WTC11 (cell line): ENCODE measurements around the gene SMYD3. TPM values are rescaled to one million over a fixed set of nuclear protein-coding genes. Genes with fewer than 3 reads are reported as not detected.

ENCODE experiments used
- ATAC-seq: fragments of 200-7000 bp; cut with Tn5 transposase; 2 replicates; pipeline ENCODE4 v1.10.0; 2021; ENCODE audit warnings: mild to moderate bottlenecking, moderate library complexity
- CTCF ChIA-PET: fragments of 300-600 bp; sonication (Branson Sonifier 250); formaldehyde crosslinking; loops from one replicate; lab custom pipeline; 2021; ENCODE audit warnings: antibody characterized with exemption; lab: Charles Lee
- POLR2A ChIA-PET: fragments of 350-600 bp; sonication (Branson Sonifier 250); formaldehyde crosslinking; loops from one replicate; lab custom pipeline; 2021; ENCODE audit warnings: antibody characterized with exemption; lab: Charles Lee
- DNase-seq: peaks from one replicate; pipeline ENCODE4 v3.0.0; 2021; ENCODE audit warnings: low spot score
- H3K27ac Mint-ChIP-seq: 2 replicates; pipeline ENCODE4 v1.8.0; 2021; ENCODE audit warnings: mixed read lengths
- H3K27me3 Mint-ChIP-seq: 2 replicates; pipeline ENCODE4 v1.8.0; 2021; ENCODE audit warnings: low read depth, mild to moderate bottlenecking, moderate library complexity, mixed read lengths
- H3K36me3 Mint-ChIP-seq: 2 replicates; pipeline ENCODE4 v1.8.0; 2021; ENCODE audit warnings: mixed read lengths
- H3K4me1 Mint-ChIP-seq: 2 replicates; pipeline ENCODE4 v1.8.0; 2022; ENCODE audit warnings: mixed read lengths
- H3K4me3 Mint-ChIP-seq: 2 replicates; pipeline ENCODE4 v1.8.0; 2021; ENCODE audit warnings: mild to moderate bottlenecking, moderate library complexity, mixed read lengths
- H3K9me3 Mint-ChIP-seq: 2 replicates; pipeline ENCODE4 v1.8.0; 2021; ENCODE audit warnings: mixed read lengths
- CREM ChIP-seq: sonication (generic); formaldehyde crosslinking; IDR thresholded peaks from 2 replicates; pipeline ENCODE4 v1.8.1; 2022; ENCODE audit warnings: mild to moderate bottlenecking, missing genetic modification reagents, moderate library complexity
- ELF4 ChIP-seq: sonication (generic); formaldehyde crosslinking; IDR thresholded peaks from 2 replicates; pipeline ENCODE4 v1.8.1; 2022; ENCODE audit warnings: low read depth, mild to moderate bottlenecking, moderate library complexity, missing genetic modification reagents
- FOXJ3 ChIP-seq: sonication (generic); formaldehyde crosslinking; IDR thresholded peaks from 2 replicates; pipeline ENCODE4 v1.9.0; 2021; ENCODE audit warnings: missing genetic modification reagents, mild to moderate bottlenecking, borderline replicate concordance
- GABPB1 ChIP-seq: sonication (generic); formaldehyde crosslinking; IDR thresholded peaks from 2 replicates; pipeline ENCODE4 v1.8.1; 2023; ENCODE audit warnings: mild to moderate bottlenecking, missing genetic modification reagents
- GRHL2 ChIP-seq: fragments of 250-450 bp; sonication (Bioruptor Pico); IDR thresholded peaks from 2 replicates; pipeline ENCODE4 v1.8.0; 2022; ENCODE audit warnings: mild to moderate bottlenecking, moderate library complexity; ENCODE audit not compliant: insufficient replicate concordance, severe bottlenecking
- IRF2 ChIP-seq: sonication (generic); formaldehyde crosslinking; IDR thresholded peaks from 2 replicates; pipeline ENCODE4 v1.8.0; 2022; ENCODE audit warnings: low read depth, missing genetic modification reagents, borderline replicate concordance
- JAZF1 ChIP-seq: fragments of 250-450 bp; sonication (Bioruptor Pico); IDR thresholded peaks from 2 replicates; pipeline ENCODE4 v1.9.0; 2021; ENCODE audit warnings: moderate library complexity, mild to moderate bottlenecking, inconsistent platforms
- SMAD4 ChIP-seq: sonication (generic); formaldehyde crosslinking; IDR thresholded peaks from 2 replicates; pipeline ENCODE4 v1.8.0; 2022; ENCODE audit warnings: mild to moderate bottlenecking, missing genetic modification reagents
- SOX15 ChIP-seq: fragments of 250-450 bp; sonication (Bioruptor Pico); IDR thresholded peaks from 2 replicates; pipeline ENCODE4 v1.9.0; 2021; ENCODE audit warnings: mild to moderate bottlenecking
- SP1 ChIP-seq: sonication (generic); formaldehyde crosslinking; conservative IDR thresholded peaks from 2 replicates; pipeline ENCODE4 v1.8.1; 2022; ENCODE audit warnings: missing genetic modification reagents
- TP53 ChIP-seq: sonication (generic); formaldehyde crosslinking; IDR thresholded peaks from 2 replicates; pipeline ENCODE4 v1.8.1; 2023; ENCODE audit warnings: mild to moderate bottlenecking, missing genetic modification reagents
- ZNF232 ChIP-seq: sonication (generic); formaldehyde crosslinking; IDR thresholded peaks from 2 replicates; pipeline ENCODE4 v1.8.0; 2022; ENCODE audit warnings: mild to moderate bottlenecking, missing genetic modification reagents
- ZNF317 ChIP-seq: sonication (generic); formaldehyde crosslinking; IDR thresholded peaks from 2 replicates; pipeline ENCODE4 v1.8.1; 2023; ENCODE audit warnings: low read depth, mild to moderate bottlenecking, moderate library complexity, missing genetic modification reagents, borderline replicate concordance
- ZNF416 ChIP-seq: fragments of 250-450 bp; sonication (Bioruptor Pico); IDR thresholded peaks from 2 replicates; pipeline ENCODE4 v1.9.0; 2021; ENCODE audit warnings: mild to moderate bottlenecking, inconsistent platforms
- ZNF671 ChIP-seq: fragments of 250-450 bp; sonication (Bioruptor Pico); IDR thresholded peaks from 2 replicates; pipeline ENCODE4 v1.8.0; 2021; ENCODE audit warnings: mild to moderate bottlenecking
- total RNA-seq: library from RNA; stranded (reverse); gene quantifications from 3 replicates; pipeline ENCODE4 v1.2.3, GENCODE V29; 2021
- TF ChIP-seq, protein P1 (sequence below): sonication (generic); formaldehyde crosslinking; IDR thresholded peaks from 2 replicates; pipeline ENCODE4 v1.8.0; 2023; ENCODE audit warnings: missing genetic modification reagents, mild to moderate bottlenecking, borderline replicate concordance
- TF ChIP-seq, protein P2 (sequence below): sonication (generic); formaldehyde crosslinking; IDR thresholded peaks from 2 replicates; pipeline ENCODE4 v1.8.0; 2023; ENCODE audit warnings: mild to moderate bottlenecking, missing genetic modification reagents
- TF ChIP-seq, protein P3 (sequence below): sonication (generic); formaldehyde crosslinking; IDR thresholded peaks from 2 replicates; pipeline ENCODE4 v1.8.1; 2023; ENCODE audit warnings: mild to moderate bottlenecking, moderate library complexity, missing genetic modification reagents
- TF ChIP-seq, protein P4 (sequence below): sonication (generic); formaldehyde crosslinking; IDR thresholded peaks from 2 replicates; pipeline ENCODE4 v1.8.0; 2022; ENCODE audit warnings: mild to moderate bottlenecking, missing genetic modification reagents
- TF ChIP-seq, protein P5 (sequence below): sonication (generic); formaldehyde crosslinking; IDR thresholded peaks from 2 replicates; pipeline ENCODE4 v1.8.1; 2023; ENCODE audit warnings: mild to moderate bottlenecking, missing genetic modification reagents, borderline replicate concordance
- TF ChIP-seq, protein P6 (sequence below): sonication (generic); formaldehyde crosslinking; IDR thresholded peaks from 2 replicates; pipeline ENCODE4 v1.8.0; 2022; ENCODE audit warnings: mild to moderate bottlenecking, missing genetic modification reagents

Gene SMYD3
- total RNA-seq, 1 experiment from 2014 or later: 21.4 TPM

DNA sequence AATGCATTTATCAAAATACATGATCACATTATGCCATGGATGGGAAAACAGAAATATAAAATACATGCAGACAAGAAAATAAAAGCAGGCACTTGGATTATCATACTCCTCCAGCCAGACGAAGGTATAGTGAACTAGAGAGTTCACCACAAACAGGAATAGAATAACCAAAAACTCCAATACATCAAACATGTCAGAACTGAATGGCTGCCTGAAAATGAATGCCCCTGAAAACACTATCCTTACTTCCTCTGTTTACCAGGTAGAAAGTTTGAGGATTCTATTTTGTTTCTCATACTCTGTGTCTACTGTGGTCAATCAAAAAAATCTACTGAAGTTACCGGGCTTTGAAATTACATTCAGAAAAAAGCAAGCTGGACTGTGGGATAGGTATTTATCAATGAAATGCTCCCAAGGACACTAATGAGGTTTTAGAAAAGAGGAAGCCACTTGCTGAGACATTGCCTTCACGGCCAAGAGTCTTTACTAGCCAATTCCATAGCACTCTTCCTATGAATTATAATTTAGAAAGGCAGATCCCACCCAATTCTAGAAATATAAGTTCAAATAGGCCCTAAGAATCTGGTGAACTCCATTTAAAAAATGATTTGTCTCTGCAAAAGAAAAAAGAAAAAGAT lies 197.7 kb downstream of the SMYD3 start:
- ATAC-seq: no peak
- no peaks in the 10 kb centered on the region for H3K9me3 Mint-ChIP-seq
- H3K4me3 Mint-ChIP-seq: no peak overlapping the region
- TF ChIP-seq GRHL2 (CRISPR knock-in tag) (no peak), ELF4 (no peak), TP53 (CRISPR knock-in tag) (no peak), FOXJ3 (CRISPR knock-in tag) (no peak), SMAD4 (CRISPR knock-in tag) (no peak), IRF2 (CRISPR knock-in tag) (no peak), SP1 (CRISPR knock-in tag) (no peak), ZNF232 (no peak), ZNF317 (CRISPR knock-in tag) (no peak), ZNF671 (no peak), ZNF416 (no peak)
- TF ChIP-seq, protein P1, sequence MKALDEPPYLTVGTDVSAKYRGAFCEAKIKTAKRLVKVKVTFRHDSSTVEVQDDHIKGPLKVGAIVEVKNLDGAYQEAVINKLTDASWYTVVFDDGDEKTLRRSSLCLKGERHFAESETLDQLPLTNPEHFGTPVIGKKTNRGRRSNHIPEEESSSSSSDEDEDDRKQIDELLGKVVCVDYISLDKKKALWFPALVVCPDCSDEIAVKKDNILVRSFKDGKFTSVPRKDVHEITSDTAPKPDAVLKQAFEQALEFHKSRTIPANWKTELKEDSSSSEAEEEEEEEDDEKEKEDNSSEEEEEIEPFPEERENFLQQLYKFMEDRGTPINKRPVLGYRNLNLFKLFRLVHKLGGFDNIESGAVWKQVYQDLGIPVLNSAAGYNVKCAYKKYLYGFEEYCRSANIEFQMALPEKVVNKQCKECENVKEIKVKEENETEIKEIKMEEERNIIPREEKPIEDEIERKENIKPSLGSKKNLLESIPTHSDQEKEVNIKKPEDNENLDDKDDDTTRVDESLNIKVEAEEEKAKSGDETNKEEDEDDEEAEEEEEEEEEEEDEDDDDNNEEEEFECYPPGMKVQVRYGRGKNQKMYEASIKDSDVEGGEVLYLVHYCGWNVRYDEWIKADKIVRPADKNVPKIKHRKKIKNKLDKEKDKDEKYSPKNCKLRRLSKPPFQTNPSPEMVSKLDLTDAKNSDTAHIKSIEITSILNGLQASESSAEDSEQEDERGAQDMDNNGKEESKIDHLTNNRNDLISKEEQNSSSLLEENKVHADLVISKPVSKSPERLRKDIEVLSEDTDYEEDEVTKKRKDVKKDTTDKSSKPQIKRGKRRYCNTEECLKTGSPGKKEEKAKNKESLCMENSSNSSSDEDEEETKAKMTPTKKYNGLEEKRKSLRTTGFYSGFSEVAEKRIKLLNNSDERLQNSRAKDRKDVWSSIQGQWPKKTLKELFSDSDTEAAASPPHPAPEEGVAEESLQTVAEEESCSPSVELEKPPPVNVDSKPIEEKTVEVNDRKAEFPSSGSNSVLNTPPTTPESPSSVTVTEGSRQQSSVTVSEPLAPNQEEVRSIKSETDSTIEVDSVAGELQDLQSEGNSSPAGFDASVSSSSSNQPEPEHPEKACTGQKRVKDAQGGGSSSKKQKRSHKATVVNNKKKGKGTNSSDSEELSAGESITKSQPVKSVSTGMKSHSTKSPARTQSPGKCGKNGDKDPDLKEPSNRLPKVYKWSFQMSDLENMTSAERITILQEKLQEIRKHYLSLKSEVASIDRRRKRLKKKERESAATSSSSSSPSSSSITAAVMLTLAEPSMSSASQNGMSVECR (CRISPR knock-in tag): no peak
- TF ChIP-seq, protein P2, sequence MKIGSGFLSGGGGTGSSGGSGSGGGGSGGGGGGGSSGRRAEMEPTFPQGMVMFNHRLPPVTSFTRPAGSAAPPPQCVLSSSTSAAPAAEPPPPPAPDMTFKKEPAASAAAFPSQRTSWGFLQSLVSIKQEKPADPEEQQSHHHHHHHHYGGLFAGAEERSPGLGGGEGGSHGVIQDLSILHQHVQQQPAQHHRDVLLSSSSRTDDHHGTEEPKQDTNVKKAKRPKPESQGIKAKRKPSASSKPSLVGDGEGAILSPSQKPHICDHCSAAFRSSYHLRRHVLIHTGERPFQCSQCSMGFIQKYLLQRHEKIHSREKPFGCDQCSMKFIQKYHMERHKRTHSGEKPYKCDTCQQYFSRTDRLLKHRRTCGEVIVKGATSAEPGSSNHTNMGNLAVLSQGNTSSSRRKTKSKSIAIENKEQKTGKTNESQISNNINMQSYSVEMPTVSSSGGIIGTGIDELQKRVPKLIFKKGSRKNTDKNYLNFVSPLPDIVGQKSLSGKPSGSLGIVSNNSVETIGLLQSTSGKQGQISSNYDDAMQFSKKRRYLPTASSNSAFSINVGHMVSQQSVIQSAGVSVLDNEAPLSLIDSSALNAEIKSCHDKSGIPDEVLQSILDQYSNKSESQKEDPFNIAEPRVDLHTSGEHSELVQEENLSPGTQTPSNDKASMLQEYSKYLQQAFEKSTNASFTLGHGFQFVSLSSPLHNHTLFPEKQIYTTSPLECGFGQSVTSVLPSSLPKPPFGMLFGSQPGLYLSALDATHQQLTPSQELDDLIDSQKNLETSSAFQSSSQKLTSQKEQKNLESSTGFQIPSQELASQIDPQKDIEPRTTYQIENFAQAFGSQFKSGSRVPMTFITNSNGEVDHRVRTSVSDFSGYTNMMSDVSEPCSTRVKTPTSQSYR (CRISPR knock-in tag): no peak
- TF ChIP-seq, protein P3, sequence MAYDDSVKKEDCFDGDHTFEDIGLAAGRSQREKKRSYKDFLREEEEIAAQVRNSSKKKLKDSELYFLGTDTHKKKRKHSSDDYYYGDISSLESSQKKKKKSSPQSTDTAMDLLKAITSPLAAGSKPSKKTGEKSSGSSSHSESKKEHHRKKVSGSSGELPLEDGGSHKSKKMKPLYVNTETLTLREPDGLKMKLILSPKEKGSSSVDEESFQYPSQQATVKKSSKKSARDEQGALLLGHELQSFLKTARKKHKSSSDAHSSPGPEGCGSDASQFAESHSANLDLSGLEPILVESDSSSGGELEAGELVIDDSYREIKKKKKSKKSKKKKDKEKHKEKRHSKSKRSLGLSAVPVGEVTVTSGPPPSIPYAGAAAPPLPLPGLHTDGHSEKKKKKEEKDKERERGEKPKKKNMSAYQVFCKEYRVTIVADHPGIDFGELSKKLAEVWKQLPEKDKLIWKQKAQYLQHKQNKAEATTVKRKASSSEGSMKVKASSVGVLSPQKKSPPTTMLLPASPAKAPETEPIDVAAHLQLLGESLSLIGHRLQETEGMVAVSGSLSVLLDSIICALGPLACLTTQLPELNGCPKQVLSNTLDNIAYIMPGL: no peak
- TF ChIP-seq, all 79 proteins: peak for 0
- Mint-ChIP-seq H3K36me3 (no peaks in the 10 kb centered on the region), H3K27me3 (no peaks in the 10 kb centered on the region), H3K27ac (no peak overlapping the region), H3K4me1 (peaks cover 5% of the 10 kb centered on the region)
- DNase-seq: no peak
- POLR2A ChIA-PET: no interaction called here
- CTCF ChIA-PET: no interaction called here

DNA sequence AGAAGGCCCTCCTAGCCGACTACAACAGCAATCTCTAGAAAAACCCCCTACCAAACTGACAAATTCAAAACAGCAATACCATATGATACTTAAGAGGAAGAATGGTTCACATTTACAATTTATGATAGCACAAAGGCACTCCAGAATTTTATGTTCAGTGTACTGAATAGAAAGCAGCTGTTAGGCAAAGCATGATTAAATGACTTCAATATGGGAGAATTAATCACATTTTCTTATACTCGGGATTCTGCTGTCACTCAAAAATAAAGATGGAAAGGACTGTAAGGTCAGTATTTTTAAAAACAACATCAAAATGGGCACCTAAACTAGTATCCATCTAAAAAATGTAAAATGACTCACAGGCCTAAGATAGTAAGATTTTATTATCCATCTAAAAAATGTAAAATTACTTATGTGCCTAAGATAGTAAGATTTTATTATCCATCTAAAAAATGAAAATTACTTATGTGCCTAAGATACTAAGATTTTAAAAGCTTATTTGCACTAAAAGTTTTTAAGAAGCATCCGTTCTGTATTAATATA lies 198.5 kb downstream of the SMYD3 start:
- no peak for ATAC-seq
- TF ChIP-seq SP1 (CRISPR knock-in tag) (no peak), CREM (CRISPR knock-in tag) (no peak), JAZF1 (CRISPR knock-in tag) (no peak), GABPB1 (CRISPR knock-in tag) (no peak), TP53 (CRISPR knock-in tag) (no peak), SOX15 (CRISPR knock-in tag) (no peak)
- TF ChIP-seq, protein P4, sequence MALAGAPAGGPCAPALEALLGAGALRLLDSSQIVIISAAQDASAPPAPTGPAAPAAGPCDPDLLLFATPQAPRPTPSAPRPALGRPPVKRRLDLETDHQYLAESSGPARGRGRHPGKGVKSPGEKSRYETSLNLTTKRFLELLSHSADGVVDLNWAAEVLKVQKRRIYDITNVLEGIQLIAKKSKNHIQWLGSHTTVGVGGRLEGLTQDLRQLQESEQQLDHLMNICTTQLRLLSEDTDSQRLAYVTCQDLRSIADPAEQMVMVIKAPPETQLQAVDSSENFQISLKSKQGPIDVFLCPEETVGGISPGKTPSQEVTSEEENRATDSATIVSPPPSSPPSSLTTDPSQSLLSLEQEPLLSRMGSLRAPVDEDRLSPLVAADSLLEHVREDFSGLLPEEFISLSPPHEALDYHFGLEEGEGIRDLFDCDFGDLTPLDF (CRISPR knock-in tag): no peak
- TF ChIP-seq, protein P5, sequence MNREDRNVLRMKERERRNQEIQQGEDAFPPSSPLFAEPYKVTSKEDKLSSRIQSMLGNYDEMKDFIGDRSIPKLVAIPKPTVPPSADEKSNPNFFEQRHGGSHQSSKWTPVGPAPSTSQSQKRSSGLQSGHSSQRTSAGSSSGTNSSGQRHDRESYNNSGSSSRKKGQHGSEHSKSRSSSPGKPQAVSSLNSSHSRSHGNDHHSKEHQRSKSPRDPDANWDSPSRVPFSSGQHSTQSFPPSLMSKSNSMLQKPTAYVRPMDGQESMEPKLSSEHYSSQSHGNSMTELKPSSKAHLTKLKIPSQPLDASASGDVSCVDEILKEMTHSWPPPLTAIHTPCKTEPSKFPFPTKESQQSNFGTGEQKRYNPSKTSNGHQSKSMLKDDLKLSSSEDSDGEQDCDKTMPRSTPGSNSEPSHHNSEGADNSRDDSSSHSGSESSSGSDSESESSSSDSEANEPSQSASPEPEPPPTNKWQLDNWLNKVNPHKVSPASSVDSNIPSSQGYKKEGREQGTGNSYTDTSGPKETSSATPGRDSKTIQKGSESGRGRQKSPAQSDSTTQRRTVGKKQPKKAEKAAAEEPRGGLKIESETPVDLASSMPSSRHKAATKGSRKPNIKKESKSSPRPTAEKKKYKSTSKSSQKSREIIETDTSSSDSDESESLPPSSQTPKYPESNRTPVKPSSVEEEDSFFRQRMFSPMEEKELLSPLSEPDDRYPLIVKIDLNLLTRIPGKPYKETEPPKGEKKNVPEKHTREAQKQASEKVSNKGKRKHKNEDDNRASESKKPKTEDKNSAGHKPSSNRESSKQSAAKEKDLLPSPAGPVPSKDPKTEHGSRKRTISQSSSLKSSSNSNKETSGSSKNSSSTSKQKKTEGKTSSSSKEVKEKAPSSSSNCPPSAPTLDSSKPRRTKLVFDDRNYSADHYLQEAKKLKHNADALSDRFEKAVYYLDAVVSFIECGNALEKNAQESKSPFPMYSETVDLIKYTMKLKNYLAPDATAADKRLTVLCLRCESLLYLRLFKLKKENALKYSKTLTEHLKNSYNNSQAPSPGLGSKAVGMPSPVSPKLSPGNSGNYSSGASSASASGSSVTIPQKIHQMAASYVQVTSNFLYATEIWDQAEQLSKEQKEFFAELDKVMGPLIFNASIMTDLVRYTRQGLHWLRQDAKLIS: no peak
- TF ChIP-seq, protein P6, sequence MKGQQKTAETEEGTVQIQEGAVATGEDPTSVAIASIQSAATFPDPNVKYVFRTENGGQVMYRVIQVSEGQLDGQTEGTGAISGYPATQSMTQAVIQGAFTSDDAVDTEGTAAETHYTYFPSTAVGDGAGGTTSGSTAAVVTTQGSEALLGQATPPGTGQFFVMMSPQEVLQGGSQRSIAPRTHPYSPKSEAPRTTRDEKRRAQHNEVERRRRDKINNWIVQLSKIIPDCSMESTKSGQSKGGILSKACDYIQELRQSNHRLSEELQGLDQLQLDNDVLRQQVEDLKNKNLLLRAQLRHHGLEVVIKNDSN: no peak

More for the DNA sequence above, 198.5 kb downstream of the SMYD3 start:
- CTCF ChIA-PET: no interaction called here
- H3K27me3 Mint-ChIP-seq: no peaks in the 10 kb centered on the region
- no peak for DNase-seq
- H3K4me1 Mint-ChIP-seq: peaks cover 6% of the 10 kb centered on the region
- no peak overlapping the region for H3K27ac Mint-ChIP-seq
- no peaks in the 10 kb centered on the region for H3K9me3 Mint-ChIP-seq
- H3K4me3 Mint-ChIP-seq: no peak overlapping the region
- H3K36me3 Mint-ChIP-seq: no peaks in the 10 kb centered on the region
- POLR2A ChIA-PET: no interaction called here
